Activated T-helper 17 cell treated with anti-CD3 and anti-CD28 coated beads, Interleukin-2, amount 50 U/mL, for 72 hours (primary cell): ENCODE data around the gene MVK. TPM values are rescaled to one million over a fixed set of nuclear protein-coding genes. Genes with fewer than 3 reads are reported as not detected.

Source experiments
- ATAC-seq: fragments of 150-1000 bp; cut with Tn5 transposase; replicated peaks from 2 replicates; pipeline ENCODE4 v1.10.0; 2021; ENCODE audit warnings: mild to moderate bottlenecking, moderate library complexity
- H3K27ac Mint-ChIP-seq: one replicate; pipeline ENCODE4 v1.8.0; 2022; ENCODE audit warnings: mixed read lengths
- H3K27me3 Mint-ChIP-seq: one replicate; pipeline ENCODE4 v1.8.0; 2022; ENCODE audit warnings: mixed read lengths
- H3K36me3 Mint-ChIP-seq: one replicate; pipeline ENCODE4 v1.8.0; 2022; ENCODE audit warnings: low read depth, mild to moderate bottlenecking, mixed read lengths
- H3K4me1 Mint-ChIP-seq: one replicate; pipeline ENCODE4 v1.8.0; 2022; ENCODE audit warnings: mixed read lengths
- H3K4me3 Mint-ChIP-seq: one replicate; pipeline ENCODE4 v1.8.0; 2022; ENCODE audit warnings: mild to moderate bottlenecking, mixed read lengths
- H3K9me3 Mint-ChIP-seq: one replicate; pipeline ENCODE4 v1.8.0; 2022; ENCODE audit warnings: mixed read lengths
- total RNA-seq, 2 donors: library from RNA; stranded (reverse); gene quantifications; one replicate each; pipeline ENCODE4 v1.2.3, GENCODE V29; 2022

MVK gene
- total RNA-seq, 2 donors from 2014 or later, result 10.7 to 15.6 TPM

- Mint-ChIP-seq H3K27me3 (peaks cover 19% of the 10 kb centered on the region), H3K36me3 (no peaks in the 10 kb centered on the region), H3K4me3 (no peak overlapping the region), H3K27ac (no peak overlapping the region), H3K9me3 (no peaks in the 10 kb centered on the region), H3K4me1 (no peaks in the 10 kb centered on the region)
- ATAC-seq, result no peak
Observed at GRCh38 chr12:109609342-109609741, 35.7 kb downstream of the MVK start.

DNA sequence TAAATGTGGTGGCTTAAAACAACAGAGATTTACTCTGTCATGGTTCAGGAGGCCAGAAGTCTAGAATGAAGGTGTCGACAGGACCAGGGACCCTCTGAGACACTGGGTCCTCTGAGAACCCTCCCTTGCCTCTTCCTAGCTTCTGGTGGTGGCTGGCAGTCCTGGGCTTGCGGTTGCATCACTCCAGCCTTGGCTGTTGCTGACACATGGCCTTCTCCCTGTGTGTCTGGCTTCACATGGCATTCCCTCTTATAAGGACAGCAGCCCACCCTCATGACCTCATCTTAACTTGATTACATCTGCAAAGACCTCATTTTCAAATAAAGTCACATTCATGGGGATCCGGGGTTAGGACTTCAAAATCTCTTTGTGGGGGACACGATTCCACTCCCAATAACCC lies 36.9 kb downstream of the MVK start:
- Mint-ChIP-seq H3K27me3 (peaks cover 22% of the 10 kb centered on the region), H3K9me3 (no peaks in the 10 kb centered on the region), H3K4me3 (no peak overlapping the region), H3K27ac (no peak overlapping the region), H3K4me1 (no peaks in the 10 kb centered on the region), H3K36me3 (no peaks in the 10 kb centered on the region)
- ATAC-seq, result no peak

DNA sequence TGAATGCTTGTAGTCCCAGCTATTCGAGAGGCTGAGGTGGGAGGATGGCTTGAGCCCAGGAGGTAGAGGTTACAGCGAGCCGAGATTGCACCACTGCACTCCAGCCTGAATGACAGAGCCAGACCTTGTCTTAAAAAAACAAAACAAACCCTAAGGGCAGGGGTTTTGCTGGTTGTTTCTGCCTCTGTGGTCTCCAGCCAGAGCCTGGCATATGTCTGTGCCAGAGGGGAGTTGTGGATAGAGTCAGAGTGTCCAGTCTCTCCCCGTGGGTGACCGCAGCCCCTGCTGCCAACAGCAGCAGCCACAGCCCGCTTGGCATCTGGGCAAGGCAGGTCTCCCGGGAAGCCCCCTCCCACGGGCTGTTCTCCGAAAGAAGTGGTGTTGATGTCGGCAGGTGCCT lies 37.6 kb downstream of the MVK start:
- H3K4me1 Mint-ChIP-seq, result no peaks in the 10 kb centered on the region

GRCh38 chr12:109612003-109612402 lies 38.4 kb downstream of the MVK start:
- no peaks in the 10 kb centered on the region for H3K4me1 Mint-ChIP-seq
- H3K27me3 Mint-ChIP-seq, result peaks cover 31% of the 10 kb centered on the region
- no peaks in the 10 kb centered on the region for H3K36me3 Mint-ChIP-seq
- H3K27ac Mint-ChIP-seq, result no peak overlapping the region
- no peak overlapping the region for H3K4me3 Mint-ChIP-seq
- ATAC-seq, result no peak
- H3K9me3 Mint-ChIP-seq, result no peaks in the 10 kb centered on the region

More for the DNA sequence above, 37.6 kb downstream of the MVK start:
- no peak overlapping the region for H3K4me3 Mint-ChIP-seq
- peaks cover 25% of the 10 kb centered on the region for H3K27me3 Mint-ChIP-seq
- ATAC-seq, result no peak
- no peak overlapping the region for H3K27ac Mint-ChIP-seq
- H3K9me3 Mint-ChIP-seq, result no peaks in the 10 kb centered on the region
- no peaks in the 10 kb centered on the region for H3K36me3 Mint-ChIP-seq

GRCh38 chr12:109612975-109613502 lies 39.4 kb downstream of the MVK start:
- Mint-ChIP-seq H3K27ac (no peak overlapping the region), H3K27me3 (peaks cover 31% of the 10 kb centered on the region), H3K4me3 (no peak overlapping the region), H3K36me3 (no peaks in the 10 kb centered on the region), H3K4me1 (no peaks in the 10 kb centered on the region), H3K9me3 (no peaks in the 10 kb centered on the region)
- no peak for ATAC-seq

DNA sequence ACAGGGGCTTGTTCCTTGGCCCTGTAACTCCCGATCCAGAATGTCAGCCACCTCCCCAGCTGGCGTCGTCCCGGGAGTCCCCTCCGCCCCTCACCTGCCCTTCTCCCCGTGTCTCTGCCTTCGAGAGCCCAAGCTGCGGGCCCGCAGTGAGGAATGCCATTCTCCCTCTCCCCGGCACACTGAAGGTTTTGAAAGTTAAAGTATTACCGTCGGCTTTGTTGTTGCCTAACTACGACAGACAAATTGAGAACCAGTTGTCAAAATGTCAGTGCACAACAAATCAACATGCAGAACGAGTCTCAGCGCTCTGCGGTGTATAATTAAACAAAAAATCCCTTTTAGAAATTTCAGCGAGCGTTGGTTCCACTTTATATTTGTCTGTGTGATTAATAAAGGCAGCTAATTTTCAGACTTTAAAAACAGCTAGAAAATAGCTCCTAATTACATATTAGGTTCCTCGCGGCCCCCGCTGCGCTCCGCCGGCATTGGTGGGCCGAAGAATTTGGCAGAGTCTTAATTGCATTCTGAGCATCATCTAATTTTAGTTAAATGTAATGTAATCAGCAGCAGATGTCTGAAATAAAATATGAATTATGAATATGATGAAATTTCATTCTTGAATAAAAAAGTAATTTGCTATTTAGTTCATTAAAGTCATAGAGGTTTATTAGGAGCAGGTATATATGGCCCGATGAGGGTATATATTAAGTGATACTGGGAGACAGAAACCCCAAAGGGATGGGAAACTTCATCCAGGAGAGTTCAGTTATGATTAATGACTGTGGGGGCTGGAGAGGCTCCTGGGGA lies 40.3 kb downstream of the MVK start:
- Mint-ChIP-seq H3K4me1 (no peaks in the 10 kb centered on the region), H3K27ac (no peak overlapping the region), H3K27me3 (peaks cover 27% of the 10 kb centered on the region), H3K36me3 (no peaks in the 10 kb centered on the region), H3K9me3 (no peaks in the 10 kb centered on the region), H3K4me3 (no peak overlapping the region)
- ATAC-seq, result no peak

DNA sequence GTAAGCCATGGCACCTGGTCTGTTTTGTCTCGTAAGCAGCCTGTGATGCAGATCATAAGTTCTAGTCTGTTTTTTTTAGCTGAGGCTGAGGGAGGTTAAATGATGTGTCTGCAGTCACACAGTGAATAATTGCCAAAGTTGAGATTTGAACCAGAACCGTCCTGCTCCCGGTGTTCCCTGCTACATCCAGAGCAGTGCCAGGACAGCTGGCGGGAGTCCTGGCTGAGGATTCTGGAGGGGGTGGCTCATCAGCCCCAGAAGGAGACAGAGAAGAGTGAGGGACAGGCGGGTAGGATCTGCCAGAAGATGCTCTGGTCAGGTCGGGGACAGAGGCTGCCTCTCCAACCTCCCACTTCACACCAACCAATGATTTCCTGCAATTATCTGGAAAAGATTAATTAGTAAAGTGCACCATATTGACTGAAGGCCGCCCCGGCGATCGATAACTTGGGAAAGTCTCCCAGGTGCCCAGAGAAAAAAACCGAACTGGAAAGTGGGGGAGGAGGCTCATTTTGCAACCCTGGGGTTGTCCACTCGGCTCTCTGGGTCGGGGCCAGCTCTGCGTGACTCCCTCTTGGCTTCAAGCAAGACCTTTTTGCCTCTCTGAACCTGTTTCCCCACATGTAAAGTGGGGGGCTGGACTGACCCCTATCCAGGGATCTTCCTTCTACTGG lies 42.1 kb downstream of the MVK start:
- ATAC-seq, result no peak
- no peak overlapping the region for H3K27ac Mint-ChIP-seq
- no peaks in the 10 kb centered on the region for H3K4me1 Mint-ChIP-seq
- peaks cover 19% of the 10 kb centered on the region for H3K27me3 Mint-ChIP-seq
- H3K4me3 Mint-ChIP-seq, result no peak overlapping the region
- H3K36me3 Mint-ChIP-seq, result no peaks in the 10 kb centered on the region
- no peaks in the 10 kb centered on the region for H3K9me3 Mint-ChIP-seq

DNA sequence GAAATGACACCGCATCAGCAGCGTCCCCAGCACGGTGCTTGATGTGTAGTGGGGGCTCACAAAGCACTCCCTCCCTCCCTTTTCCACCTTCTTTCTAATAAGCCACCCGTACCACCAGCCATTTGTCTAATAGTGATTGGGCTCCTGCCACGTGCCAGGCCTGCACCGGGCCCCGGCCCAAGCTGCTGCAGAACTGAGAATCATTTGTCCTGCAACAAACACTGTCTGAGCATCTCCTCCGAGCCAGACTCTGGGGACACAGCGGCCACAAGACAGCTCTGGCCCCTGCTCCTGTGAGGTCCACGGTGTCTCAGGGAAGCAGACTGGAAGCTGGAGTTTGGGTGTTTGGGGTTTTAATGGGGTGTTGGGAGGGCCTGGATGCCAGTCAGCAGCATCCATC lies 43.9 kb downstream of the MVK start:
- Mint-ChIP-seq H3K4me3 (no peak overlapping the region), H3K36me3 (no peaks in the 10 kb centered on the region), H3K27me3 (peaks cover 27% of the 10 kb centered on the region), H3K9me3 (no peaks in the 10 kb centered on the region), H3K4me1 (no peaks in the 10 kb centered on the region), H3K27ac (no peak overlapping the region)
- ATAC-seq, result no peak

DNA sequence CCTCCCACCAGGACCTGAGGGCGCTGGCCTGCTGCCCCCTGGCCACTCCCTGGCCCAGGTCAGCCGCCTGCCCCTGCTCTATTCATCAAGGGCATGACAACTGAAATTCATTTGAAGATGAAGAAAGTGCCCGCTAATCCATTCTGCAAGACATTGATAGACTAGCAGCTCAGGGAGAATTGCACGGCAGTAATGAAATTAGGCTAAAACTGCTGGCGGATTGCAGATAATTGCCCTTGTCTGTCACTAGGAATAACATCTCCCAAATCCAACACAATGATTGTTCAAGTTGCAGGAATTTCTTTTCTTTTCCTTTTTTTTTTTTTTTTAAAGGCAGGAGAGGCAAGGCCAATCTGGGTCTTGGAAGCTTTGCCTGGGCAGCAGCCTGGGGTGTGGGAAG lies 44.5 kb downstream of the MVK start:
- Mint-ChIP-seq H3K36me3 (no peaks in the 10 kb centered on the region), H3K27me3 (peaks cover 25% of the 10 kb centered on the region), H3K9me3 (no peaks in the 10 kb centered on the region), H3K27ac (no peak overlapping the region), H3K4me1 (no peaks in the 10 kb centered on the region), H3K4me3 (no peak overlapping the region)
- no peak for ATAC-seq

GRCh38 chr12:109619002-109619604 lies 45.5 kb downstream of the MVK start:
- ATAC-seq, result no peak
- no peaks in the 10 kb centered on the region for H3K4me1 Mint-ChIP-seq
- no peak overlapping the region for H3K27ac Mint-ChIP-seq
- no peaks in the 10 kb centered on the region for H3K36me3 Mint-ChIP-seq
- H3K4me3 Mint-ChIP-seq, result no peak overlapping the region
- H3K27me3 Mint-ChIP-seq, result peaks cover 23% of the 10 kb centered on the region
- no peaks in the 10 kb centered on the region for H3K9me3 Mint-ChIP-seq

DNA sequence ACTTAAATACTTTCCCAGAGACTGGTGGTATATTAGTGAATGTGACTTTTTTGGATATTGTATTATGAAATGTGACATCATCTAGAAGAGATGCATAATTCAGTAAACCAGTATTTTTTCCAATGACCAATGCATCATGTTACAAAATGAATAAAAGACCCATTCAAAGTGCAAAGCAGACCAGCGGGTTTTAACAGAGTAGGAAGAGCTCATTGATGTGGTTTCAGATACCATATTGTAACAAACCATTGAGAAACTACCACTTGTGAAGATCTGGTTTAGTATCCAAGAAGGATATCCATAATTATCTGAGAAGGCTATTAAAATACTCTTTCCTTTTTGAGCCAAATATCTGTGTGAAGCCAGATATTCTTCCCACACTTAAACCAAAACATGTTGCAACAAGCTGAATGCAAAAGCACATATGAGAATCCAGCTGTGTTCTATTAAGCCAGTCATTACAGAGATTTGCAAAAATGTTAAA lies 47.7 kb downstream of the MVK start:
- Mint-ChIP-seq H3K27me3 (peaks cover 24% of the 10 kb centered on the region), H3K4me3 (no peak overlapping the region), H3K27ac (no peak overlapping the region), H3K9me3 (no peaks in the 10 kb centered on the region), H3K4me1 (no peaks in the 10 kb centered on the region), H3K36me3 (no peaks in the 10 kb centered on the region)
- no peak for ATAC-seq

GRCh38 chr12:109621901-109622364 lies 48.3 kb downstream of the MVK start:
- Mint-ChIP-seq H3K27ac (no peak overlapping the region), H3K4me3 (no peak overlapping the region), H3K4me1 (no peaks in the 10 kb centered on the region), H3K36me3 (no peaks in the 10 kb centered on the region), H3K9me3 (no peaks in the 10 kb centered on the region), H3K27me3 (peaks cover 22% of the 10 kb centered on the region)
- no peak for ATAC-seq

- peaks cover 32% of the 10 kb centered on the region for H3K27me3 Mint-ChIP-seq
- H3K4me3 Mint-ChIP-seq, result no peak overlapping the region
- ATAC-seq, result no peak
- H3K4me1 Mint-ChIP-seq, result no peaks in the 10 kb centered on the region
- no peaks in the 10 kb centered on the region for H3K9me3 Mint-ChIP-seq
- H3K36me3 Mint-ChIP-seq, result no peaks in the 10 kb centered on the region
- H3K27ac Mint-ChIP-seq, result no peak overlapping the region
Observed at GRCh38 chr12:109624467-109624866, 50.9 kb downstream of the MVK start.

- Mint-ChIP-seq H3K9me3 (no peaks in the 10 kb centered on the region), H3K27me3 (peaks cover 36% of the 10 kb centered on the region)
Observed at GRCh38 chr12:109625131-109625559, 51.6 kb downstream of the MVK start.

More at GRCh38 chr12:109625131-109625559, 51.6 kb downstream of the MVK start:
- H3K27ac Mint-ChIP-seq, result no peak overlapping the region
- no peaks in the 10 kb centered on the region for H3K4me1 Mint-ChIP-seq
- no peaks in the 10 kb centered on the region for H3K36me3 Mint-ChIP-seq
- no peak overlapping the region for H3K4me3 Mint-ChIP-seq
- ATAC-seq, result no peak
